Measurements from ENCODE around the gene ALG14.
"Not testable (repeated sequence)": the region's sequence is repeated elsewhere in the genome, so short reads cannot be mapped to it uniquely, and the experiment has no call there.

Gene ALG14

GRCh38 chr1:94951509-94952208, 121.1 kb downstream of the ALG14 start:
- DNase-seq, result no peak

DNA sequence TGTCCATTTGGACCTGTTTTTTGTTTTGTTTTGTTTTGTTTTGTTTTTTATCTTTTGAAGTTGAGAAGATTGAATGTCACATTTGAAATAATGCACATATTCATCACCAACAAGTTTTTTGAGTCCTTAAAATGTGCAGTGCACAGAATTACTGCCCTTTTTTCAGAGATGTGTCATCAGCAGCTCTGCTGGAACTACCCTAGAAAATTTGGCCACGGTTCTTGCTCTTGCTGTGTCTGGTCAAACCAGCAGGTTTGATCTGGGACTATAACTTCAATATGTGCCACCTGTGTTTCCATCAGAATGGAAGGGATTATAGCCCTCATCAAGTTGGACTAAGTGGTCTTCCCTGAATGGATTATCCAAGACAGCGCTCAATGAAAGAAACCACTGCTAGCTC, 121.7 kb downstream of the ALG14 start:
- no peak for DNase-seq

DNA sequence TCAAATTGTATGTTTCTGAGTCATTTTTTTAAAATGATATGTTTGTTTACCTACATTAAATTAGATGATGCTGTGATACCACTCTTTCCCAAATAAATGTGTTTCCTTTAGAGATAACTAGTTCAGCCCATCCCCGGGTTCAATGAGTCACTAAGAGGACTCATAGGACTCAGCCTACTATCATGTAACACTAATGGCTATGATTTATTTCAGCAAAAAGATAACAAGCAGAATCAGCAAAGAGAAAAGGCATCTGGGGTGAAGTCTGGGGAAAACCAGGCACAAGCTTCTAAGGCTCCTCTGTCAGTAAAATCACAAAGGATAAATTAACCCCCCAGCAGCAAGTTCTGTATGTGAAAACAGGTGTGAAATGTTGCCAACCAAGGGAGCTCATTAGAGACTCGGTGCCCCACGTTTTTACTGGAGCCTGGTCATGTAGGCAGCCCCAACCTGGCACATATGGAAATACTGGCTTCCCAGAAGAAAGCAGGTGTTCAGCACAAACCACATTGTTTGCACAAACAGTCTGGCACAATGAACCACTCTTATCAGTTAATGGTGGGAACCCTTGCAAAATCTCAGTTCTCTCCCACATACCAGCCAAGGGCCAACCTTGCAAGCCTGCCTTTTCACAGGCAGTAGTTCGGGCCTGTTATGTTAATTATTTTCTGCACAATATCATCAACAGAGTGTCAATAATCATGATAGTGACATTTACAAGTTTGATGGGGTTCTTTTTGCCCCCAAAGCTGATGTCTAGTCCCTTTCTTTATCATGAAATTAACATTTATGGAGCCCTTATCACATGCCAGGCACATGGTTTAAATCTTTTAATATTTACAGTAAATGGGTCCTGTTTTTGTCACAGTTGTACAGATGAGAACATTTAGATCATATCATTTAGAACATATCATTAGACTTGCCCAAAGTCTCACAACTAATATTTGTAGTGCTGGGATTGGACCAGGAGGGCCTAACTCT, 122.8 kb downstream of the ALG14 start:
- DNase-seq, result no peak

GRCh38 chr1:94947437-94947836, 125.3 kb downstream of the ALG14 start:
- DNase-seq, result no peak

GRCh38 chr1:94946886-94947285, 125.9 kb downstream of the ALG14 start:
- DNase-seq, result no peak

- DNase-seq, result no peak
Measured at GRCh38 chr1:94942171-94943128, 130.3 kb downstream of the ALG14 start.

DNA sequence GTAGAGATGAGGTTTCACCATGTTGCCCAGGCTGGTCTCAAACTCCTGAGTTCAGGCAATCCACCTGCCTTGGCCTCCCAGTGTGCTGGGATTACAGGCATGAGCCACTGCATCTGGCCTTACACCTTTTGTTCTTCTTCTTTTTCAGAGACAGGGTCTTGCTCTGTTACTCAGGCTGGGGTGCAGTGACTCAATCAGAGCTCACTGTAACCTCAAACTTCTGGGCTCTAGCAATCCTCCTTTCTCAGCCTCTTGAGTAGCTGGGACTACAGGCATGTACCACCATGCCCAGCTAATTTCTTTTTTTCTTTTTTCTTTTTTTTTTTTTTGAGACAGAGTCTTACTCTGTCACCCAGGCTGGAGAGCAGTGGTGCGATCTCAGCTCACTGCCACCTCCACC, 131.3 kb downstream of the ALG14 start:
- DNase-seq, result not testable (repeated sequence)

- no peak for DNase-seq
Measured at GRCh38 chr1:94940738-94941137, 132.0 kb downstream of the ALG14 start.

GRCh38 chr1:94937820-94938219, 134.9 kb downstream of the ALG14 start:
- DNase-seq, result no peak

DNA sequence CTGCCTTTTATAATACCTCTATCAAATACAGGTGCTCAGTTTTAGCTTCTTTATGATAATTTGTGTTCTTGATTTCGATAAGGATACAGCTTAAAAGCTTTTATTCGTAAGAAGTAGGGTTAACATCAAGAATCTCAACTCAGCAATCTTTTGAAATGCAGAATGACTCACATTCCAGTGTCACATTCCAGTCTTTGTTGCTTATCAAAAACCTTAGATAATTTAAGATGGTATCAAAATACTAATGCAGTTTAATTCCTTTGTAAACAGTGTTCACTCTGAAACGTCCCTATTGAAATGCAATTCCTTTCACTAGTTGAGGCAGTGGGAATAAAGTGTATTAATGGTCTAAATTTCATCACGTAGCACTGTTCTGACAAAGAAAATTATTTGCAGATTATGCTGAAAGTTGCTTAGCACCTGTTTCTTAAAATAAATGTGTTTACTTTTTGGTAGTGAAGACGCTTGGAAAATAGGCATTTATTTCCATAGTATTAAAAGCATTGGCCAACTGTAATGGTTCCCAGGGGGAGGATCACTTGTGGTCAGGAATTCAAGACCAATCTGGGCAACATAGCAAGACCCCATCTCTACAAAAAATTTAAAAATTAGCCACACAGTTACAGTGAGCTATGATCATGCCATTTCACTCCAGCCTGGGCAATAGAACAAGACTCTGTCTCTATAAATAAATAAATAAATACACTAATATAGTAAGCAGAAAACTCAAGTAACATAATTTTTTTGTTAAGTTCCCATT, 135.7 kb downstream of the ALG14 start:
- no peak for DNase-seq

- no peak for DNase-seq
Measured at GRCh38 chr1:94935476-94935875, 137.3 kb downstream of the ALG14 start.

GRCh38 chr1:94935034-94935433, 137.7 kb downstream of the ALG14 start:
- no peak for DNase-seq

DNA sequence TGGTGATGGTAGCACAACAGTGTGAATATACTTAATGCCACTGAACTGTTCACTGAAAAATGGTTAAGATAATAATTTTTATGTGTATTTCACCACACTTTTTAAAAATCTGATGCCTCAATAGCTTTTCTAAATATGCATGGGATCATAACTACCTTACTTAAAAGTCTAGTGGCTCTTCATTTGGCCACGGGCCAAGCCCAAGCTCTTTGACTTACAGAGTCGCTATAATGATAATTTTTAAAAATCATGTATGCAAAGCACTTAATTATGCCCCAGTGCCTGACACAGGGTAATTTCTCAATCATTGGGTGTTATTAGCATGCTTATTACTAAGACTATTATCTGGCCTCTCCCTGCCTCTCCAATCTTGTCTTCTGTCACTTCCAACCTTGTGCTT, 138.2 kb downstream of the ALG14 start:
- no peak for DNase-seq

DNA sequence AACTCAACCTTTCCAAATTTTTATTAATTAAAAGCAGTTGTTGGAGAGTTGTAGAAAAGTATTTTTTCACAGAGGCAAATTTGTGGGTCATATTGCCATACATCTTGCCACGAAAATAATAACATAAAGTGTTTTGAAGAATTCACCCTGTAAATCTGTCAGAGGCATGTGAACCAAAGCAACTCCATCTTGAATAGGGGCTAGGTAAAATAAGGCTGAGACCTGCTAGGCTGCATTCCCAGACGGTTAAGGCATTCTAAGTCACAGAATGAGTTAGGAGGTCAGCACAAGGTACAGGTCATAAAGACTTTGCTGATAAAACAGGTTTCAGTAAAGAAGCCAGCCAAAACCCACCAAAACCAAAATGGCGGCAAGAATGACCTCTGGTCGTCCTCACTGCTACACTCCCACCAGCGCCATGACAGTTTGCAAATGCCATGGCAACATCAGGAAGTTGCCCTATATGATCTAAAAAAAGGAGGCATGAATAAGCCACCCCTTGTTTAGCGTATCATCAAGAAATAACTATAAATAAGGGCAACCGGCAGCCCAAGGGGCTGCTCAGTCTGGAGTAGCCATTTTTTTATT, 141.4 kb downstream of the ALG14 start:
- DNase-seq, result no peak

GRCh38 chr1:94929351-94930217, 143.2 kb downstream of the ALG14 start:
- DNase-seq, result no peak

- no peak for DNase-seq
Measured at GRCh38 chr1:94928293-94928939, 144.3 kb downstream of the ALG14 start.

DNA sequence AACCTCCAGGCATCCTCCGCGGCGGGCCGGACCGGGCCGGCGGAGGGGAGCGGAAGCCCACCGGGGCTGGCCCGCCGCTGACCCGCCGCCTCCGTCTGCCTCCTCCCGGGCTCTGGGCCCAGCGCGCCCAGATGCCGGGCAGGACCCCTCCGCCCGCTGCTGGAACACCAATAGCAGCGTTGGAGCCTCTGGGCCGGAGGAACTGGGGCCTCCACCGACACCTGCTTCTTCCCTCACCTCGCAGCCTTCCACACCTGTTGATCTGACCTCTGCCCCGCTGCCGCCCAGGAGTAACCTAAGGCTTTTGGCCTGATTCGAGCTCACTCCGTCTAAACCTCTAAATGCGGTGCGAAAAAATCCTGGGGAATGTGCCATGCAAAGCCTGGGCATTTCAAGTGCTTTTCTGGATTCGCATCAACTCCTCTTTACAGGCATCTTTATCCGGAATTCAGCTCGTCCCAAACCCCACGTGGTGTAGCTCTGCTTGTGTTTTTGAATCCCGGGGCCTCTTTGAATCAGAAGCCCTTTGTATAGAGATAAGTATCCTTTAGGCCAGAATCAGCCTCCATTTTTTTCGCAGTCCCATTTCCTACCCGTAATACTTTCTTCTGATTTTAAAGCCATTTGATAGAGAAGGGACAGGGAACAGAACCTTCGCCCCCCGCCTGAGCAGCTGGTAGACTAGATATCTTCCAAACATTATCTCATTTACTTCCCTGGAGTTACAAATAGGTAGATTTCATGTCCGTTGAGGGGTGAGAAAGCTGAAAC, 145.2 kb downstream of the ALG14 start:
- DNase-seq, result no peak

- no peak for DNase-seq
Measured at GRCh38 chr1:94926915-94927404, 145.8 kb downstream of the ALG14 start, which contains the start of gene CNN3. Gene CNN3, minus strand, starts transcription at chr1:94927110. Its CDS starts 216 bp downstream, at chr1:94926894.

Data from KG1 (cell line).